ENCODE measurements around the gene ZHX3.

ZHX3 gene

GRCh38 chr20:41336711-41337492, 19.4 kb upstream of the ZHX3 start:
- TF ChIP-seq CTCF (conservative IDR thresholded peaks at IDR 0.05; ENCODE audit: low read length) = no peak
- no peak overlapping the region for H3K4me3 ChIP-seq (ENCODE audit: low read length)
- no peak for DNase-seq (ENCODE audit: low read depth)

GRCh38 chr20:41335591-41335990, 18.1 kb upstream of the ZHX3 start:
- H3K4me3 ChIP-seq (ENCODE audit: low read length) = no peak overlapping the region
- TF ChIP-seq CTCF (conservative IDR thresholded peaks at IDR 0.05; ENCODE audit: low read length) = no peak
- no peak for DNase-seq (ENCODE audit: low read depth)

DNA sequence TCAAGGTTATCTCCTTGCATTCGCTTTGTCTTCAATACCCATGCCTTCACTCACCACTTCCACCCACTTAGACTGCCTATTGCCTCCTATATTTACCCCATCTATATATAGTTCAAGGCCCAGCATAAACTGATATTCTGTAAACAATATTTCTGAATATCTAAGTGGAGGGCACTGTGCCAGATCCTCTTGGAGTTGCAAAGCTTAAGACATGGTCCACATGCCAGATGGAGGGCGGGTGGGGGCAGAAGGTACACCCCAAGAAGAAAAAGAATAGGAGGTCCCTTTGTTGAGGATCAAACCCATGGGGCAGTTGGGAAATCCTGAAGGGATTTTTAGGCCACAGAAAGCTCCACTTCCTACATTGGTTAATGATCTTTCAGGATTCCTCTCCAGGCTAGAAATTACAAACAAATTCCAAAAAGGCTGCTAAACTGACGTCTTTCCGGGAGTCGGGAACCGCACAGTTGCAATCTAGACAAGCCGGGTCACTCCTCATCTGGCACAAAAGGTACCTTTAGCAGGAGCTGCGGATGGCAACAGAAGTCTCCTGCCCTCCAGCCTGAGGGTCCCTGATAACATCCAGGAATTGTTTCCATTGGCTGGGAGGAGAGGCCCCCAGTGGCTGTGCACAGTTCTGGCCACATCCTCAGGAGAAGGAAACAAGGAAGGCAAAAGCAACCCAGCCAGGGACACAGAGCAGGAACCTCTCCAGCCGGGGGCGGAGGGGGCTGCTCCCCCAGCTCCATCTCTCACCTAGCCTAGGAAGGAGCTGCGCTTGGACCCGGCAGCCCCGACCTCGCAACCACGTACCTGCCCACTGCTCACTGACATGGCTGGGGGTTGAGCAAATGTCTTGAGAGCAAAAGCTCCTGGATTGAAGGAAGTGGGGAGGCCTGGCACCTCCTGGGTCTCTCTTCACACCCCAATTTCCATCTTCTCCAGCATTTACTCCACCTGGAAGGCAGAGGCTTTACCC, 17.2 kb upstream of the ZHX3 start:
- peak; percentile 30 for DNase-seq (ENCODE audit: low read depth)
- TF ChIP-seq CTCF (conservative IDR thresholded peaks at IDR 0.05; ENCODE audit: low read length) = no peak
- H3K4me3 ChIP-seq (ENCODE audit: low read length) = no peak overlapping the region

DNA sequence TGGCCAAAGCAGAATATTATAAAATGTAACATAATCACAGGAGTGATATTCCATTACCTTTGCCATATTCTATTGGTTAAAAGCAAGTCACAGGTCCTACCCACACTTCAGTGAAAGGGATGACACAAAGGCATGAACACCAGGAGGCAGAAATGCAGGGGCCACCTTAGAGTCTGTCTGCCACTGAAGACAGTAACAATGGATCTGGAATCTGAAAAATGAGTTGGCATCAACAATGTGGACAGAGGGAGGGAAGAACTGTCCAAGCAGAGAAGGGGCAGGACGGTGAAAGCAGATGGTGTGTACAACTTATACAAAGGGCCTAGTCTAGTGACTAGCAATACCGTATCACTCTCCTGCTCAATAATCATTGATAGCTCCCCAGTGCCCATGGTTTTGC, 16.5 kb upstream of the ZHX3 start:
- no peak for DNase-seq (ENCODE audit: low read depth)
- no peak overlapping the region for H3K4me3 ChIP-seq (ENCODE audit: low read length)
- TF ChIP-seq CTCF (conservative IDR thresholded peaks at IDR 0.05; ENCODE audit: low read length) = no peak

- H3K4me3 ChIP-seq (ENCODE audit: low read length) = no peak overlapping the region
- DNase-seq (ENCODE audit: low read depth) = no peak
- TF ChIP-seq CTCF (conservative IDR thresholded peaks at IDR 0.05; ENCODE audit: low read length) = no peak
Observed at GRCh38 chr20:41331731-41332130, 14.2 kb upstream of the ZHX3 start.

DNA sequence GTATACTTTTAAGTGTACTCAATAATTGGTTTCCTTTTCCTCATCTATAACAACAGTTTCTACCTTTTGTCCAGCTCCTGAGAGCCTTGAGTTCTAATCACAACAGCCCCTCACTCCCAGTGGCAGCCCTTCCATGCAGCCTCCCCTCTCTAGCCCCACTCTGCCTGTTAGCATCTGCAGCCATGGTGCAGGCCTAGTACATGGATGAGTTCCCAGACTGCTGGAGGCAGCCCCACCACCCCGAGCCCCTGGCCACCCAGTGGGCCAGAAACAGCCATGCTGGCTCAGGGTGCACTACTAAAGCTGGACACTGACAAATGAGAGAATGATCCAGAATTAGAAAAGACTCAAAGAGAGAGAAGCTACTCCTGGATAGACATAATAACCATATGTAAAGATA, 13.4 kb upstream of the ZHX3 start:
- no peak overlapping the region for H3K4me3 ChIP-seq (ENCODE audit: low read length)
- no peak for DNase-seq (ENCODE audit: low read depth)
- no peak for TF ChIP-seq CTCF (conservative IDR thresholded peaks at IDR 0.05; ENCODE audit: low read length)

All from AG10803 (cell line).